ENCODE results near the gene DCTPP1. TPM values are rescaled to one million over a fixed set of nuclear protein-coding genes. Genes with fewer than 3 reads are reported as not detected.
A peak's percentile ranks its signal among the peaks of the same experiment; 100 is the strongest.

DCTPP1 gene
- total and polyA plus RNA-seq, 2 of the 4 experiments (the other 2 are of a cell fraction), result 24.9 to 45.5 TPM

DNA sequence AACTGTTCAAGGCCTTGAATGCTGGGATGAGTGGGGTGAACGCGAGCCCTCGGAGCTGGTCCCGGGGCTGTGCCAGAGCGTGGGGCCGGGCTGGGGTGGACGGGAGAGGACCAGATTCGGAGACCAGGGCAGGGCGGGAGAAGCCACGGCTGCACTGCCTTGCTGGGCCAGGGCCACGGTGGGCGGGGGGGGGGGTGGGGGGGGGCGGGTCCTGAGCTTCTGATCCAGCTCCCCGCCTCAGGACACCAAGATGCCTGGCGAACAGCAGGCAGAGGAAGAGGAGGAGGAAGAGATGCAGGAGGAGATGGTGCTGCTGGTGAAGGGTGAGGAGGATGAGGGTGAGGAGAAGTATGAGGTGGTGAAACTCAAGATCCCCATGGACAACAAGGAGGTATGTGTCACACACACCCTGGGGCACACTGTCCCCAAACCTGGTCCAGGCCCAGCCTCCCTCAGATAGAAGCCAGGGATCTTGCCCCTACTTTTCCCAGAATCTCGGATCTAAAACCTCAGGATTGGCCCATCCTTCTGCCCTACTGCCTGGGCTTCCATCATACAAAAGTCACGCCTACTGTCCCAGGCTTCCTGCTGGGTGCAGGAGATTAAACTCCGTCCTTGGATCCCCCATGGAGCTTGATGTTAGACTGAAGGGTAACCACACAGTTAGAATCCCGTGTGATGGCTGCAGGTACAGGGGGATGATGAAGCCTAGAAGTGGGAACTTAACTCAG lies 21.9 kb downstream of the DCTPP1 start:
- POLR2A ChIA-PET (ENCODE audit: unreplicated experiment), result interaction anchor here (0.6 to 1.1 kb wide), 4 partner anchors 9 to 314 kb away, joined by 3 to 7 read pairs (median 5); partner anchors contain the start of gene ZNF48
- H2AFZ ChIP-seq (replicated peaks; ENCODE audit: low read length, poor library complexity), result peak overlapping the region; percentile 94
- TF ChIP-seq, protein P1, sequence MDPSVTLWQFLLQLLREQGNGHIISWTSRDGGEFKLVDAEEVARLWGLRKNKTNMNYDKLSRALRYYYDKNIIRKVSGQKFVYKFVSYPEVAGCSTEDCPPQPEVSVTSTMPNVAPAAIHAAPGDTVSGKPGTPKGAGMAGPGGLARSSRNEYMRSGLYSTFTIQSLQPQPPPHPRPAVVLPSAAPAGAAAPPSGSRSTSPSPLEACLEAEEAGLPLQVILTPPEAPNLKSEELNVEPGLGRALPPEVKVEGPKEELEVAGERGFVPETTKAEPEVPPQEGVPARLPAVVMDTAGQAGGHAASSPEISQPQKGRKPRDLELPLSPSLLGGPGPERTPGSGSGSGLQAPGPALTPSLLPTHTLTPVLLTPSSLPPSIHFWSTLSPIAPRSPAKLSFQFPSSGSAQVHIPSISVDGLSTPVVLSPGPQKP (IDR thresholded peaks at IDR 0.05; ENCODE audit: borderline replicate concordance, low read depth, low read length), result no peak
- no peak for TF ChIP-seq MXI1 (IDR thresholded peaks at IDR 0.05; ENCODE audit: borderline replicate concordance, low read depth, low read length)
- no peak for TF ChIP-seq CHD1 (IDR thresholded peaks at IDR 0.05; ENCODE audit: low read depth, low read length)
- no peak for TF ChIP-seq SMC3 (IDR thresholded peaks at IDR 0.05; ENCODE audit: low read depth, low read length)
- no peak for TF ChIP-seq RFX5 (IDR thresholded peaks at IDR 0.05; ENCODE audit: low read depth, low read length)
- no peak for TF ChIP-seq USF2 (IDR thresholded peaks at IDR 0.05; ENCODE audit: low read depth, low read length)
- TF ChIP-seq FOS (IDR thresholded peaks at IDR 0.05; ENCODE audit: low read depth, low read length), result no peak
- TF ChIP-seq MAZ (IDR thresholded peaks at IDR 0.05; ENCODE audit: borderline replicate concordance, low read depth, low read length), result no peak
- no peak for TF ChIP-seq RCOR1 (IDR thresholded peaks at IDR 0.05; ENCODE audit: insufficient replicate concordance, low read length)
- no peak for TF ChIP-seq CEBPB (IDR thresholded peaks at IDR 0.05; ENCODE audit: low read depth, low read length)
- no peak for TF ChIP-seq POLR2A (IDR thresholded peaks at IDR 0.05; ENCODE audit: low read depth, low read length)
- TF ChIP-seq RAD21 (IDR thresholded peaks at IDR 0.05; ENCODE audit: low read length), result no peak
- TF ChIP-seq MAFK (IDR thresholded peaks at IDR 0.05; ENCODE audit: low read depth, low read length), result no peak
- TF ChIP-seq BHLHE40 (IDR thresholded peaks at IDR 0.05; ENCODE audit: low read depth, low read length), result no peak

More for the DNA sequence above, 21.9 kb downstream of the DCTPP1 start:
- H4K8ac ChIP-seq (ENCODE audit: low read depth in 2 of 2, low read length in 2 of 2), result peak overlapping the region; percentile 63 to 84; a peak in 3 of 4 replicates
- no peak overlapping the region for H2BK15ac ChIP-seq (ENCODE audit: low read depth, low read length)
- no peaks in the 10 kb centered on the region for H3K27me3 ChIP-seq (ENCODE audit: control insufficient read depth, insufficient read depth, low read length)
- no peaks in the 10 kb centered on the region for H3K9me3 ChIP-seq (ENCODE audit: control insufficient read depth, insufficient read depth, low read length)
- H3K18ac ChIP-seq (ENCODE audit: low read depth, low read length), result no peak overlapping the region
- peaks cover 15 to 48% of the 10 kb centered on the region in 2 experiments for H3K79me1 ChIP-seq (ENCODE audit: low read depth in 1 of 2, low read length in 2 of 2)
- DNase-seq, result no peak
- peak overlapping the region; percentile 45 for H2BK5ac ChIP-seq (ENCODE audit: low read depth, low read length, poor library complexity, severe bottlenecking)
- H3K4me1 ChIP-seq (ENCODE audit: control insufficient read depth, insufficient read depth, low read length), result peaks cover 11% of the 10 kb centered on the region
- CTCF ChIA-PET, result no interaction called here
- intact Hi-C loops (cut with micrococcal nuclease) (loop anchor here (2.0 to 10.0 kb wide), 2 partner anchors 13 to 313 kb away; partner anchors contain the start of genes TBX6, YPEL3 and ZNF48), dilution Hi-C loops (cut with HindIII; ENCODE audit: low sequenced_read_pairs, unreplicated experiment) (no loop called here), in situ Hi-C loops (cut with MboI; ENCODE audit: low sequenced_read_pairs) (loop anchor here (10.0 to 25.0 kb wide), 2 partner anchors 221 to 333 kb away; partner anchors contain the start of genes BOLA2B, CORO1A, PPP4C and SLX1A)
- peak overlapping the region; percentile 36; the same call in 1 of the 2 replicates for H3K14ac ChIP-seq (replicated peaks; ENCODE audit: low read depth, low read length)
- H3K4me3 ChIP-seq (ENCODE audit: insufficient read depth, low read depth, low read length), result peak overlapping the region; percentile 71
- H2BK20ac ChIP-seq (ENCODE audit: low read depth, low read length), result peak overlapping the region; percentile 15; the same call in 1 of the 2 replicates
- H4K5ac ChIP-seq (ENCODE audit: low read depth, low read length), result peak overlapping the region; percentile 6; the same call in 1 of the 2 replicates
- H3K9me1 ChIP-seq (ENCODE audit: insufficient read depth, low read length), result peaks cover 11% of the 10 kb centered on the region
- peak overlapping the region; percentile 67; the same call in 1 of the 2 replicates for H3K56ac ChIP-seq (ENCODE audit: extremely low read depth, insufficient read depth, low read length)
- H3K9ac ChIP-seq (ENCODE audit: low read depth, low read length), result peak overlapping the region; percentile 75
- peak overlapping the region; percentile 86 for H3K23ac ChIP-seq (ENCODE audit: low read depth, low read length)
- H3K4ac ChIP-seq (ENCODE audit: low read depth, low read length), result peak overlapping the region; percentile 75
- H3K4me2 ChIP-seq (ENCODE audit: low read depth, low read length), result peak overlapping the region; percentile 81
- peak overlapping the region; percentile 92 for H2AK9ac ChIP-seq (replicated peaks; ENCODE audit: low read depth, low read length, poor library complexity)
- H4K20me1 ChIP-seq (ENCODE audit: insufficient read depth, low read length), result peaks cover 10% of the 10 kb centered on the region; the same call in 1 of the 2 replicates
- no TSS peak for BruUV-seq (replicated peaks)
- H2BK120ac ChIP-seq (ENCODE audit: low read depth, low read length), result no peak overlapping the region
- WGBS, 2 experiments (ENCODE audit: extremely low coverage in 2 of 2, insufficient read length in 1 of 2), result 40% methylated on average over 1 of the region's 19 CpGs; no CpG with 5 or more reads in 1 of the 2 experiments
- peaks cover 11% of the 10 kb centered on the region for H3K36me3 ChIP-seq (ENCODE audit: control insufficient read depth, insufficient read depth, low read length)
- H4K91ac ChIP-seq (ENCODE audit: insufficient read depth, low read depth, low read length), result peak overlapping the region; percentile 38; the same call in 1 of the 2 replicates
- H3K27ac ChIP-seq (ENCODE audit: insufficient read depth, low read length), result peak overlapping the region; percentile 82
- peak; percentile 45 for ATAC-seq (ENCODE audit: low read depth)
- H2AK5ac ChIP-seq (ENCODE audit: low read depth, low read length), result peak overlapping the region; percentile 76
